ENCODE results near the gene ADIPOR2.

GRCh38 chr12:1808036-1808797, 117.3 kb downstream of the ADIPOR2 start:
- TF ChIP-seq CTCF (IDR thresholded peaks at IDR 0.05) (no peak), POLR2A (IDR thresholded peaks at IDR 0.05) (no peak)

Measured in lower leg skin (tissue), 3 donors.